CD4-positive, alpha-beta T cell treated with Interferon alpha-2 for 1 hour (primary cell): Measurements from ENCODE around the gene NDUFA7.
A peak's percentile ranks its signal among the peaks of the same experiment; 100 is the strongest.
"Not testable (repeated sequence)": the region's sequence is repeated elsewhere in the genome, so short reads cannot be mapped to it uniquely, and the experiment has no call there.

Experiments used
- DNase-seq, 2 donors: peaks; one replicate each; pipeline ENCODE4 v3.0.0-alpha.2; 2020 to 2022

NDUFA7 gene

GRCh38 chr19:8341504-8341903 is 20.3 kb upstream of the NDUFA7 start:
- DNase-seq = not testable (repeated sequence)

- no peak for DNase-seq
These were observed 19.3 kb upstream of the NDUFA7 start for GRCh38 chr19:8340341-8341096.

GRCh38 chr19:8338835-8339234 is 17.7 kb upstream of the NDUFA7 start:
- DNase-seq = no peak

GRCh38 chr19:8337728-8338127 is 16.6 kb upstream of the NDUFA7 start:
- DNase-seq = no peak

GRCh38 chr19:8336660-8337059 is 15.5 kb upstream of the NDUFA7 start:
- DNase-seq = no peak

- DNase-seq = no peak
These were observed 14.9 kb upstream of the NDUFA7 start for GRCh38 chr19:8336072-8336569.

- peak in 1 of 2 donors; percentile 28 for DNase-seq
These were observed 14.3 kb upstream of the NDUFA7 start for GRCh38 chr19:8335343-8336071.

- DNase-seq = peak in 1 of 2 donors; percentile 20
These were observed 13.5 kb upstream of the NDUFA7 start for GRCh38 chr19:8334458-8335342.

GRCh38 chr19:8333767-8334457 is 12.7 kb upstream of the NDUFA7 start:
- no peak for DNase-seq

GRCh38 chr19:8332976-8333766 is 12.0 kb upstream of the NDUFA7 start:
- DNase-seq = no peak

- DNase-seq = no peak
These were observed 10.2 kb upstream of the NDUFA7 start for GRCh38 chr19:8331263-8331845.

GRCh38 chr19:8329996-8330395 is 8.8 kb upstream of the NDUFA7 start:
- no peak for DNase-seq

GRCh38 chr19:8325454-8325853 is 4.3 kb upstream of the NDUFA7 start:
- no peak for DNase-seq

- DNase-seq = no peak
These were observed 3.2 kb upstream of the NDUFA7 start for GRCh38 chr19:8324186-8325050.

- no peak for DNase-seq
These were observed 2.6 kb upstream of the NDUFA7 start for GRCh38 chr19:8323781-8324185.

GRCh38 chr19:8322638-8322997 is 1.4 kb upstream of the NDUFA7 start:
- DNase-seq = no peak

GRCh38 chr19:8321986-8322637 is 937 bp upstream of the NDUFA7 start:
- DNase-seq = no peak

GRCh38 chr19:8320564-8321066 is 560 bp downstream of the NDUFA7 start:
- no peak for DNase-seq

GRCh38 chr19:8319807-8320520 is 1.2 kb downstream of the NDUFA7 start:
- DNase-seq = no peak
